Thyroid gland (tissue), 4 donors: Measurements from ENCODE around the gene TMEM43. TPM values are rescaled to one million over a fixed set of nuclear protein-coding genes. Genes with fewer than 3 reads are reported as not detected.

Experiments used
- DNase-seq, 2 donors: peaks; one replicate each; pipeline ENCODE4 v3.0.0-alpha.2; 2019
- H3K27ac ChIP-seq, 3 donors: fragments of 200-600 bp; sonication (generic); 1 replicate in 2 of 3; 2 replicates in 1 of 3; pipeline ENCODE4 v1.5.1; 2016 to 2019; ENCODE audit warnings: mild to moderate bottlenecking in 1 of 3, moderate library complexity in 1 of 3
- H3K27me3 ChIP-seq: fragments of 200-600 bp; sonication (generic); one replicate; pipeline ENCODE4 v1.5.1; 2019
- H3K36me3 ChIP-seq, 2 donors: fragments of 200-600 bp; sonication (generic); one replicate each; pipeline ENCODE4 v1.5.1; 2016 to 2019
- H3K4me1 ChIP-seq, 2 donors: fragments of 200-600 bp; sonication (generic); one replicate each; pipeline ENCODE4 v1.5.1; 2017 to 2019
- H3K4me3 ChIP-seq, 3 donors: fragments of 200-600 bp; sonication (generic); replicated peaks in 1 of 3; 1 replicate in 2 of 3; 2 replicates in 1 of 3; pipeline ENCODE4 v1.5.1; 2016; ENCODE audit warnings: mild to moderate bottlenecking in 1 of 3
- H3K9me3 ChIP-seq: fragments of 200-600 bp; sonication (generic); one replicate; pipeline ENCODE4 v1.5.1; 2017
- CTCF ChIP-seq, 6 experiments: fragments of 200-600 bp in 3 of 6; fragments of 450-650 bp in 3 of 6; sonication (generic) in 3 of 6; IDR thresholded peaks; one replicate each; pipeline ENCODE4 v1.5.1; 2016 to 2019; ENCODE audit warnings: antibody characterized with exemption in 6 of 6, mild to moderate bottlenecking in 2 of 6, inconsistent platforms in 1 of 6, moderate library complexity in 1 of 6
- POLR2A ChIP-seq, 2 donors: fragments of 450-650 bp; IDR thresholded peaks; one replicate each; pipeline ENCODE4 v1.6.1; 2017; ENCODE audit warnings: antibody characterized with exemption in 2 of 2, mild to moderate bottlenecking in 2 of 2, moderate library complexity in 1 of 2
- WGBS, 2 donors: methylation state at CpG; one replicate each; pipeline ENCODE4 v1.1.5; 2017; 5-methylcytosine and 5-hydroxymethylcytosine counted together
- intact Hi-C: fragments of 100-400 bp; cut with DNase I; formaldehyde crosslinking; loops from one replicate; pipeline ENCODE4 v1.15.1; 2023
- total RNA-seq, 4 donors: library from RNA; depleted of rRNA; stranded (reverse); fragments of >200 nt; gene quantifications; one replicate each; pipeline ENCODE4 v1.2.3, GENCODE V29; 2016

The TMEM43 gene
- total RNA-seq, 4 donors from 2014 or later, result 69.6 to 109 (median 90.3) TPM

- no peaks in the 10 kb centered on the region for H3K27me3 ChIP-seq
- peaks cover 23 to 42% of the 10 kb centered on the region in 2 donors for H3K4me1 ChIP-seq
- intact Hi-C loops, result no loop called here
- no peaks in the 10 kb centered on the region for H3K9me3 ChIP-seq
- H3K36me3 ChIP-seq, result peaks cover 12 to 38% of the 10 kb centered on the region in 2 donors
- DNase-seq, result no peak
- no peak overlapping the region for H3K4me3 ChIP-seq
- no peak for TF ChIP-seq CTCF (IDR thresholded peaks at IDR 0.05)
- TF ChIP-seq POLR2A (IDR thresholded peaks at IDR 0.05), result no peak
- 89 to 93% methylated on average over 9 of the region's 9 CpGs for WGBS, 2 donors
- H3K27ac ChIP-seq, result peak overlapping the region; percentile 92 to 95 (median 95)
Observed at GRCh38 chr3:14145236-14145635, 20.4 kb downstream of the TMEM43 start.

- Histone ChIP-seq H3K36me3 (peaks cover 12 to 33% of the 10 kb centered on the region in 2 donors), H3K27ac (peak overlapping the region; percentile 92 to 95 (median 95)), H3K4me3 (no peak overlapping the region), H3K9me3 (no peaks in the 10 kb centered on the region), H3K27me3 (no peaks in the 10 kb centered on the region), H3K4me1 (peaks cover 23 to 42% of the 10 kb centered on the region in 2 donors)
- WGBS, 2 donors, result 87 to 88% methylated on average over 8 to 10 of the region's 10 CpGs
- no peak for DNase-seq
- intact Hi-C loops, result no loop called here
- TF ChIP-seq POLR2A (IDR thresholded peaks at IDR 0.05) (no peak), CTCF (IDR thresholded peaks at IDR 0.05) (no peak)
Observed at GRCh38 chr3:14145670-14146380, 21.0 kb downstream of the TMEM43 start.

- DNase-seq, result no peak
- intact Hi-C loops, result no loop called here
- TF ChIP-seq CTCF (IDR thresholded peaks at IDR 0.05) (no peak), POLR2A (IDR thresholded peaks at IDR 0.05) (no peak)
- Histone ChIP-seq H3K9me3 (no peaks in the 10 kb centered on the region), H3K4me3 (no peak overlapping the region), H3K27ac (peak overlapping the region in 2 of 3 donors; percentile 95), H3K27me3 (no peaks in the 10 kb centered on the region), H3K4me1 (peaks cover 23 to 42% of the 10 kb centered on the region in 2 donors), H3K36me3 (peaks cover 14 to 28% of the 10 kb centered on the region in 2 donors)
- WGBS, 2 donors, result 95 to 96% methylated on average over 10 of the region's 10 CpGs
Observed at GRCh38 chr3:14146381-14147065, 21.7 kb downstream of the TMEM43 start.

- intact Hi-C loops, result no loop called here
- Histone ChIP-seq H3K27ac (peak overlapping the region in 2 of 3 donors; percentile 15 to 24), H3K4me3 (no peak overlapping the region), H3K36me3 (peaks cover 13 to 27% of the 10 kb centered on the region in 2 donors), H3K4me1 (peaks cover 23 to 38% of the 10 kb centered on the region in 2 donors), H3K27me3 (no peaks in the 10 kb centered on the region), H3K9me3 (no peaks in the 10 kb centered on the region)
- TF ChIP-seq CTCF (IDR thresholded peaks at IDR 0.05) (no peak), POLR2A (IDR thresholded peaks at IDR 0.05) (no peak)
- 89 to 99% methylated on average over 5 of the region's 5 CpGs for WGBS, 2 donors
- no peak for DNase-seq
Observed at GRCh38 chr3:14147066-14147435, 22.2 kb downstream of the TMEM43 start.

GRCh38 chr3:14147617-14148016 lies 22.8 kb downstream of the TMEM43 start:
- 84 to 91% methylated on average over 12 of the region's 12 CpGs for WGBS, 2 donors
- no peak overlapping the region for H3K27ac ChIP-seq
- peaks cover 15 to 28% of the 10 kb centered on the region in 2 donors for H3K36me3 ChIP-seq

More at GRCh38 chr3:14147617-14148016, 22.8 kb downstream of the TMEM43 start:
- no peaks in the 10 kb centered on the region for H3K27me3 ChIP-seq
- no peak for DNase-seq
- intact Hi-C loops, result no loop called here
- H3K4me1 ChIP-seq, result peaks cover 23 to 33% of the 10 kb centered on the region in 2 donors
- no peak overlapping the region for H3K4me3 ChIP-seq
- TF ChIP-seq CTCF (IDR thresholded peaks at IDR 0.05), result no peak
- TF ChIP-seq POLR2A (IDR thresholded peaks at IDR 0.05), result no peak
- no peaks in the 10 kb centered on the region for H3K9me3 ChIP-seq
